NCI-H345 treated with DMSO at 0.1 percent for 48 hours (cell line): Measurements from ENCODE around the gene FBXO7.

Source experiments
- DNase-seq: peaks from one replicate; lab custom pipeline; 2025; ENCODE audit not compliant: unreplicated experiment; lab: John Stamatoyannopoulos, UW

Gene FBXO7

DNA sequence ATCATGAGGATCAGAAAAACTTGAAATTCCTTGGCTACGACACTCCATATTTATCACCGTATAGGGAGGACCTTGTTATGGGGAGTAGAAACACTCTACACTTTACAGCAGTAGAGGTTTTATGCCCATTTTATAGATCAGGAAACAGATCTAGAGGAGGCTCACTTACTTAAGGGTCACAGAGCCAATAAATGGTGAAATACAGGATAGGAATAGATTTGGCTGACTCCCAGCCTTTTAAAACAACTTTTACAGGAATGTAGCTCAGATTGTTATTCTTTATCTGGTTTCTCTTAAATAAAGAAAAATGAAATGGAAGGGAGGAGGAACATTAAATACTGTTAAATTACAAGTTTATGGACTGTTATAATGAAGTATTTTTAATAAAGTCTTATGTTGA is 14.8 kb downstream of the FBXO7 start:
- no peak for DNase-seq

DNA sequence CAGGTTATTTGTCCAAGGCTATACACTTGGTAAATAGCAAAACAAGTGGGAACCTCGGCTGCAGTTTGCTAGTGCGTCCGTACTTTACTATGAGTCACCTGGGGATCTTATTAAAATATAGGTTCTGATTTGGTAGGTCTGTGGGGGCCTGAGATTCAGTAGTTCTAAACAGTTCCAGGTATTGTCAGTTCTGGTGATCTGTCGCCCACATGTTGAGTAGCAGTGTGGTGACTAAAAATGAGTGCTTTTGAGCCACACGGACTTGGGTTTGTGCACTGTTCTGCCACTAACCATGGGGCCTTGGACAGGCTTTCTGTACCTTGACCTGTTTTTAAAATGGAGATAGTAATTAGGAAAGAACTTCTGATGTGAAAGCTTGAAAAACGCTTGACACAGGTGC is 15.7 kb downstream of the FBXO7 start:
- DNase-seq, result no peak

DNA sequence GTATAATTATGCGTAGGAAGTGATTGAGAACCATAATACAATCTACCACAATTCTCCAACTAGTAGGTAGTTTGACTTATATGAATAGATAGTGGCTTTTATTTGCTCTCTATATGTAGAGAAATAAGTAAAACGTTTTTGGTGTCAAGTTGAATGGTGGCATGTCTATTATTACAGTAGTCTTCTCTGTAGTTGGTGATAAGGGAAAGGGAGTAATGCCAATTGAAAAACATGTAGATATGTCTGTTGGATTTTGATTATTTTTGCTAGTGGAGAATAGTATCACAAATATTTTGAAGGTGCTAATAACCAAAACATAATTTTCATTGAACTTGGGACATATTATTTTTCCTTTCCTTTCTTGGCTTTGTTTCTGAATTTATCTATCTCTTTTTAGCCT is 17.5 kb downstream of the FBXO7 start:
- DNase-seq, result no peak

DNA sequence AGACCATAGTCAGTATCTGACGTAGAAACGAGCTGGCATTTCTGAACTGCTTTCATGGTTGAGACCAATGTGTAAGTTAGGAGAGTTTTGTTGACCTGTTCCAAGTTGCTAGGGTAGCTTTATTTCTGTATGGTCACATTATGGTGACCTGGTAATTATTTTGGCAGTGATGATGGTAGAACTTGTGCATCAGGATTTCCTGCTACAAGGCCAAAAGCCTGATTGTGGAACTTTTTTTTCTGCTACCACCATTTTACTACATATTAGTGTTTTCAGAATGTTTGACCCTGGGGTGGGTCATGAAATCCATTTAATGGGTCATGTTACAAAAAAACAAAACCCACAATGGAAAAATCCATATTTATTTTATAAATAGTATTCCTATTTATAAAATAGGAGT is 18.9 kb downstream of the FBXO7 start:
- DNase-seq, result no peak

DNA sequence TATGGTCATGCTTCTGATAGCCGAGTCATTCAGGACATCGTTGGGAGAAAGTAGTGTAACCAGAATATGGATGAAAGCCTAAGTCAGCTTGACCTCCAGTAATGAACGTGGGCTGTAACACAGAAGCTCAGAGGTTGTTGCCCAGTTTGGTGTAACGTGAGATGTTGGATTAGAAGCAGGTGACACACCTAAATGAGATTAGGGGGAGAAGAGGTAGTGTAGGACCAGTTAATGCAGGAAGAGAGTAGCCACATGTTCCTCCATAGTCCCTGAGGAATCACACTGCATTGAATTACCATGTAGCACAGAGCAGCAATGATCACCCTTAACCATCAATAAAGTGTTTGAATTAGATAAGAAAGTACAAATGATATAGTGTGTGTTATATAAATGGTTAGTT is 20.4 kb downstream of the FBXO7 start:
- DNase-seq, result no peak

DNA sequence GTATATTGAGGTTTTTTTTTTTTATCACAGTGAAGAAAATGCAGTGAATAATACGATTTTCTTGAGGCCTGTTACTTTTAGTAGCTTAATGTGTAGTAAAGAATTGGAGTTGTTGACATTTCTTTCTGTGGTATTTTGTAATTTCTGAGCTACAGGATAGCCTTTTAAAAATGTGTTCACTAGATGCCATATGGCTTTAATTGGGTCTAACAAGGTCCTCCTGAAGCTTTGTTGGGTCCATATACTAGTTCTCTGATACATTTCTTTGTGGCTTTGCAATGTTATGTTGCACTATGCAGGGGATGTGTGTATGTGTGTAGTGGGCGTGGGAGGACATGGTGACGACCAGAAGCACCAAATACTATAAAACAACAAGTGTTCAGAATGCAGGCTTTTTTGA is 25.1 kb downstream of the FBXO7 start:
- no peak for DNase-seq

DNA sequence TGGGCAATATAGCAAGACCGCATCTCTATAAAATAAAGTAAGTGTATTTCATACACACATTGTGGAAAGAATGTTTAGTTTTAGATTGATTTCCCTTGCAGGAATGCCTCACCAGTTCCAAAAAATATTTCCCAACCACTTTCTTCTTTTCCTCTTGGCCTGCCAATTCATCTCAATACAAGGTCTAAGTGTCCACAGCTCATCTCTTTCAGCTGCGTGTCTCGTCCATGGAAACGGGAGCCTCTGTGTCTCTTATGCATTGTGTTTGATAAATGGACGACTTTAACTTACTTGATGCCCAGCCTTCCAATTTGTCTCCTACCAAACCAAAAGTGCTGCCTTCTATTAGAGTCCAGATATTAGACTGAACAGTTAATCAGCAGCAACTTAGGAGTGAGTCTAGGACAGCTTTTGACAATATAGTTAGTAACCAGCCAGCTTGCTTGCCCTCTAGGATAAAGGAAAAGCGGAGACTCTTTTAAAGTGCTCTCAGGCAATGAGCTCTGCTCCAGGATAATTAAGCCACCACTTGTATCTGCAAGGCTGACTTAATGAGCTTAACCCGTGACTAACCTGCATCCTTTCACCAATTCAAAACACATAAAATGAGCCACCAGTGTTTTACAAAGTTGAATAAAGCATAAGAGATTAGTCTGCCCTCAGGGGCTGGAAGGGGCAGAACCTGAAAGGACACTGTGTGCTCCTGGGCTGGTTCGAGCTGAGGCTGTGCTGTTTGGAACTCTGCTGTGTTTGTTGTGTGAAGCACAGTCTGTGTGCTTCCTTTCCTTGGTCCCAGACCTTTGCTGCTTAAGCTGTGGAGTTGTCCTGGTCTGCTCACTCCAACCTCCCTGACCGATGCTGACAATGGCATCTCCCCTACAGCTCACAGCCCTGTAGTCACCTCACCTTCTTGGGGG is 27.5 kb downstream of the FBXO7 start:
- DNase-seq, result no peak

DNA sequence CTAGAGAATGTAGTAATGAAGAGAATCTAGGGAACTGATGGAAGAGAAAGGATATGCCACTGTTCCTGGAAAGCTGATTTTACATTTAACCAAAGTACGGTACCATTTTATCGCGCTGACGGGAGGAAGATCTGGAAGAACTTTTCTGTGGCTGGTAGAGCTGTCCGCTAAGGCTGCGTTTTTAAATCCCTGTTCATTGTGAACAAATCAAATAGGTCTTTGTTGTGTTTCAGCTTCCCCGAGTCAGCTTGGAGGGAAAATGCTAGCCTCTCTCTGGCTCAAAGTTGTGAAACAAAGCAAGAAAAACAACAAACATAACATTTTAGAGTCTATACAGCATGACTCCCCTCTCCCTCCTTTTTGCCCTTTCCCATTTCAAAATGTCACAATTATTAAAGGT is 34.4 kb downstream of the FBXO7 start:
- DNase-seq, result no peak

DNA sequence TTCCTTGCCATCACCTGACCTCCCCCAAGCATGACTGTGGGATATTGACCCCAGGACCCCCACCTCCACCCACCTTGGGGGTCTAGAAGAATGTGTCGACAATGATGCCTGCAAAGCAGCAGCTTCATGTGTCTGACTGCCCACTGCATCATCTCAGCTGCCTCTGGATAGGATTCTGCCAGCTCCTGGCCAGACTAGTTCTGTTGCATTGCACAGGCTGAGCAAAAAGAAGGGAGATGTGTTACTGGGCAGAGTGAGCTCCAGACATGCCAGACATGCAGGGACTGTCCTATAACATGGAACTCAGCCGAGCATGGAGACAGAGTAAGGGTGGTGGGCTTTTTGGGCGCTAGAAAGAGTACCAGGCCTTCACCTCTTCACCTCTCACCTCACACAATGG is 36.7 kb downstream of the FBXO7 start:
- DNase-seq, result no peak

DNA sequence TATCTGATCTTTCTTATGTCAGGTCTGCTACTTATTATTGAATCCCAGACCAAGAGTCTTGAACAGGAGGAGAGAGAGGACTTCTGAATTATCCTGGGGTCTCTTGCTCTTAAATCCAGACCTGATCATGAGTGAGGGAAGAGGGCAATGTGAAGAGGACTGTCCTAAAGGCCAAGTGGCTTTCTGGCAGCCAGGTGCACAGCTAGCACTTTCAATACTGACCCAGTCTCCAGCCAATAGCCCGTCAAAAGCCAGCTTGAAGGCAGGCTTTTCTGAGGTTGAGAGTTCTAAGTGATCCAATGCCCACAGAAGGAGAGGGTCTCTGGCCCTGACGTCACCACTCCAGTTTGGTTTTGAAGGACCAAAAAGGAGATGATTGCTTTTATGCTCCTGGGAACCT is 37.2 kb downstream of the FBXO7 start:
- no peak for DNase-seq

DNA sequence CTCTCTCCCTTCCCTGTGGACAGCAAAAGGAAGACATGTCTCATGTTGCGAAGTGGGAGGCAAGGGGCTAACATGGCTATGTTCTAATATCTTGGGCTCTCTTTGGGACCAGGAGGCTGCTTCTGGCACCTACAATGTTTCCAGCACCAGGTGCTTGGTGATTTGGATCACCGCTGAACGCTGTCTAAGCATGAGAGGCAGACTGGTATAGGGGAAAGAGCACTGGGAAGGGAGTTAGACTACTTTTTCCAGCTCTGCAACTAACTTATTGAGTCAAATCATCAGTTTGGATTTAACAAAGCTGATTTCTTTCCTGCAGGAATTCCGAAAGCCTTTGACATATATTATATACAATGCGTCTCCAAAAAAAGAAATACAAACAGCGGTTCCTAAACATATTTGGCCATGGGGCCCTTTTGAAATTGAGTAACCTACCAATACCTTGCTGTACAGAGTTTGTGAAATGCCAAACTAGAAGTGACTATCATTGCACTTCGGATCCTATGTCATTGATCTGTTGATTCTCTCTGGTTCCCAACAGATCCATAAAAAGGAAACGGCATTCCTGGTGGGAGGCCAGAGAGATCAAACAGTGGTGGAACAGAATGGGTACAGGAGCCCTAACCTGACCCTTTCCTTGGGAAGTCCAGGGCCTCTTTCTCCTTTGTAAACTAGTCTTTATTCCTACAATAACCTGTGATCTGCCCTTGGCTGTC is 37.8 kb downstream of the FBXO7 start:
- DNase-seq, result no peak

DNA sequence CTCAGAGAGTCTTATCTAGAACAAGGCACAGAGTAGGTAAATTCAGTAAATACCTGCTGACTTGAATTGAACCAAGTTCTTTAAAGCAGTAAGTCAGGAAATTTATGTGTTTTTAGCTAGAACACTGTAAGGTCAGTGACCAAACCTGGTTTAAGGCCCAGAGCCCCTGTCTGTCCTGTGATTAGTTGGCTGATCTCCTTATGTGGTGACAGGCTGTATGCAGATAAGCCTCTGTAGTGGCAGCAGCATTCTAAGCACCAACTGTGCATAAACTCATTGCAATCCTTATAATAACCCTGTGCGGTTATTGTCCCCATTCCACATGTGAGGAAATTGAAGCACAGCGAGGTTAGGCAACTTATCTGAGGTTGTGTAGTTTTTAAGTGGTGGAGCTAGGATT is 40.5 kb downstream of the FBXO7 start:
- no peak for DNase-seq

DNA sequence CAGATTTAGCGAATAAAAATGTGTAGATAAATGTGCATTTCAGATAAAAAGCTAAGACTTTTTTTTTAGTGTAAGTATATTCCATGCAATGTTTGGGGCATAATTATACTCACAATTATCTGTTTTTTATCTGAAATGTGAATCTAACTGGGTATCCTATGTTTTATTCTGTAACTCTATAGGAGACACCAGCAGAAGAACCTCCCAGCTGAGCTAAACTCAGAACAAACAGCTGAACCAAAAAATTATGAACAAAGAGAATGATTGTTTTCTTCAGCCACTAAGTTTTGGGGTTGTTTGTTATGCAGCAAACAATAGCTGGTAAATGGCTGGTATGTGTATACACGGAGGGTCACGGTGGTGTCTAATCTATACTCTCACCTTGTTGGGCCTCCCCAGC is 42.9 kb downstream of the FBXO7 start:
- DNase-seq, result no peak

DNA sequence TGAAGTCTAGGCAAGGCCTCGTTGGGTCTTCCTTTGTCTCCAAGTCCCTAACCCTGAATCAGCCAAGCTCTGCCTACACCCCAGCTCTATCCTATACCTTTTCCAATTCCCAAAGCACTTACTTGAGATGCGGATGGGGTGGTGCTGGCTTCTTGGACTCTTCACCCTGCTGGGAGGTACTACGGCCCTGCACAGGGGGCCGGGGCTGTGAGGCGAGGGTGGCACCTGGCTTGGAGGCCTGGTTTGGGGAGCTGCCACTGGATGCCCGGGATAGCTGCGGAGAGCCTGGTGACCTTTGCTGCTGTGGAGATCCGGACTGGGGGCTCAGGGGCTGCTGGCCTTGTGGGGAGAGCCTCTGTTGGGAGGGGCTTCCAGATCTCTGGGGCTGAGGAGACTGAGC is 43.3 kb downstream of the FBXO7 start:
- DNase-seq, result no peak

DNA sequence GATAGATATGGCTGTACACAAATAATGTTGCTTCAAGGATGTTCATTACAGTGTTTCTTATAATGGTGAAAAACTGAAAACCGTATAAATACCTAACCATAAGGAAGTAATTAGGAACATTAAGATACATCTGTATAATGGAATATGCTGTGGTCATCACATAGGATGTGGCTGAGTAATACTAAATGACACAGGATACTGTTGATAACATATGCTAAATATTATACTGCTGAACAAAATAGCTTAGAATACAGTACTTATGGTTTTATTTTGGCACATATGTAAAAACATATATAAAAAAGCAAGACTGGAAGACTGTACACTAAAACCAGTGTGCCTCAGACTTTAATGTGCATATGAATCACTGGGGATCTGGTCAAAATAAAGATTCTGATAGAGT is 43.8 kb downstream of the FBXO7 start:
- no peak for DNase-seq

DNA sequence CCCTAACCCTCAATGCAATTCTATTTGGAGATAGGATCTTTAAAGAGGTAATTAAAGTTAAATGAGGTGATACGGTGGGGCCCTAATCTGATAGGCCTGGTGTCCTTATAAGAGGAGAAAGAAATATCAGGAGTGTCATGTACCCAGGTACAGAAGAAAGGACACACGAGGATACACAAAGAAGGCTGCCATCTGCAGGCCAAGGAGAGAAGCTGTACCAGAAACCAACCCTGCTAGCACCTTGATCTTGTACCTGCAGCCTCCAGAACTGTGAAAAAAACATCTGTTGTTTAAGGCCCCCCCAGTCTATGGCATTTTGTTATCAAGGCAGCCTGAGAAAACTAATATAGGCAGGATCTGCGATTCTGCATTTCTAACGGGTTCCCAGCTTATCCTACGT is 44.2 kb downstream of the FBXO7 start:
- DNase-seq, result no peak

DNA sequence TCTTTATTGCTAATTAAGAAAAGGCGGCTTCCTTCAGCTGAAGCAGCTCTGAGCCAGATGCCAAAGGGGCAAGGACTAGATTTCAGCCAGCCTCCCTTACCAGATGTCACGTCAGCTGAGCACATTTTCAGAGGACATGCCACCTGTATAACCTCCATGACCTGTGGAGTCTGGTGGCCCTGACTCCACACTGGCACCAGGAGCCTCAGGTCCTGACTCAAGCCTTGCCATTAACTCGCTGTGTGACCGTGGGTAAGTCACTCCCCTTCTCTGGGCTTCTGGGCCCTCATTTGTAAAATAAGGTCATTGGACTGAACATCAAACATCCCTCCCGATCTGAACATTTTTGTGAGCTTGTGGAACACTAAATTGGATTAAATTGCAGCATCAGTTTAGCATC is 46.0 kb downstream of the FBXO7 start:
- DNase-seq, result no peak

DNA sequence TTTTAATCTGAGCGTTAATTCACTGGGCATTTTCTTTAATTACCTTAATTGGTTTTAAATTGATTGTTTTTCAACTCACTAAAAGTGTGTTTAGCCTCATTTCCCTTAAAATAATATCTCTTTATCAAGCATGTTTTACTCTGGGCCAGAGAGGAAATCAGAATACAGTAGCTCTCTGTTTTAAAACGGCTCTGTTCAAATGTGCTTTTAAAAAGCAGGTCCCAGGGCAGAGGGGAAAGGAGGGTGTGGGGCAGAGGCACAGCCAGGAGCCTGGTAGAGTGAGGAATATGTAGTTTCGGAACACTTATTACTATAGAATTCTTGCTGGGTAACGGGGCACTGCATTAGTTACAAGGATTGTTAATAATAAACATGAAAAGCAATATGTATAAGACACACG is 47.6 kb downstream of the FBXO7 start:
- no peak for DNase-seq

DNA sequence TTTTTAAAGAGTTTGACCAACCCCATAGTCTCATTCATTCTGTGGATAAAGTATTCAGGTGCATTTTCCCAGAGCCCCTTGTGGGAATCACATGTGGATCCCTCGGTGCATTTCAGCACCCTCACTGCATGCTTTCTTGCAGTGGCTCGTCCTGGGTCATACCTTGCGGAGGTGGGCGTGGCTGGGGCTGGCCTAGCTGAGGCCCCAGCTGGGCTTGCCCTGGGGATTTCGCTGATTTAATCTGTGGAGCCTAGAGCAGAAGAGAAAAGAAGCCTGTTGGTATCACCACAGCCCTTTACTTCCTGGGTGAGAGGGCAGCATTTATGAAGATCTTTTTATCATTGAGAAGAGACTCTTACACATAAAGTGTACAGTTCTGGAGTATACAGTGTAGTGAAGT is 53.1 kb downstream of the FBXO7 start:
- no peak for DNase-seq

DNA sequence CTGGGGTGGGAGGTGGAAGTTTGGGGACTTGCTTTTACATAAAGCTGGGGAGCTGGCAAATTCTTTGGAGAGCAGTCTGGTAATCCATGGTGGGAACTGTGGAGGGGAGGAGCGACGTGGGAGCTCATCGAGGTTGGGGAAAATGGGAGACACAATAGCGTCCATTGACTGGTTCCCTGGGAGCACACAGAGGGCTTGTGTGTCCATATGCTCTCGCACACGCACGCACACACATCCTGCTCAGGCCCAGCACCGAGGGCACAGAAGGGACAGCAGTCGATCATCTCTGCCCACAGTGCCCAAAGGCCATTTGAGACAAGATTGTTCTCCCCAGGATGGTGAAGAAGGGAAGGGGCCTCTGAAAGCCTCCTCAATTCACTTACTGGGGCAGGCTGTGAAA is 53.7 kb downstream of the FBXO7 start:
- DNase-seq, result no peak

DNA sequence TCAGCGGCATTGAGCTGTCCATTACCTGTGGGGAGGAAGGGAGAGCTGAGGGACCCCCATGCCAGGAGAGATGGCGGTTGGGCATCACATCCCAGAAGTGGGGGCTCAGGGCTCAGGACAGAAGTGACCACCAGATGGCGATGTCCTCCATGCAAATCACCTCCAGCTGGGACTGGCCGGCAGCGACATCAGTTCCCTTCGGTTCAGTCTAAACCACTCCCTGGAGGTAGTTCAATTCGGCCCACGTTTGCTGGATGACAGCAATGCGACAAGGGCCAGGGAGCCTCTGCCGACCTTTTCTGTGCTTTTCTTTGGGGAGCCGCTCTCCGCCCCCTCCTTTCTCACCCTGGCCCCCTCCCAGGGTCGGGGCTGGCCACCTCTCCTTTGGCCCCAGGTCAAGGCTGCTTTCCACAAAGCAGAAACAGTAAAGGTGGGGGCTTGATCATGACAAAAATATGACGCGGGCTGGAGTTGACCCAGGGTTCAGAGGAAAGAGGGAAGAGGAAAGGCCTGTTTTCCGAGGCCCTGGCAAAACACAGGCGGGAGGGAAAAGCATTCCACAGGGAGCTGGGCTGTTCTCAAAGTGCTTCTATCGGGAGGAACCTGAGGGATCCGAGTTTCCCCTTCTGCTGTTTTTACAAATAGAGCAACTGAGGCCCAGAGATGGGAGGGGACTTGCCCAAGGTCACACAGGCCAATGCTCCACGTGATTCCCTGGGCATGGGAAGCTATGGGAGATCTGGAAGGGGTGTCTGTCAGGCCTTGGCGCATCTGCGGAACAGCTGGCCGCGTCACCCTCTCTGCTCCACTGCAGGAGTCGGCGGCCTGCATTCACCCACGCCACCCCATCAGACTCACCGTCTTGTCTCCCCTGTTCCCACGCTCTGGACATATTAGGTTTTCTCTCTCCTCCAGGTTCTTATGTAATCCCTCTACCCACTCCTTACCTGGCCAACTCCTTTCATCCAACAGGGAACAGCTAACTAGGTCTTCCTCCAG is 54.7 kb downstream of the FBXO7 start:
- no peak for DNase-seq
